GM23248 (cell line): Measurements from ENCODE around the gene DDIAS.

Experiments
- EZH2 ChIP-seq: fragments of 200-600 bp; sonication (generic); IDR thresholded peaks from 2 replicates; pipeline ENCODE4 v1.6.1; 2018; ENCODE audit warnings: antibody characterized with exemption, mild to moderate bottlenecking; ENCODE audit not compliant: insufficient read depth, poor library complexity, severe bottlenecking
- EZH2phosphoT487 ChIP-seq: fragments of 200-600 bp; sonication (generic); IDR thresholded peaks from 2 replicates; pipeline ENCODE4 v1.6.1; 2018; ENCODE audit warnings: antibody characterized with exemption, moderate library complexity, mild to moderate bottlenecking, low read depth; ENCODE audit not compliant: insufficient read depth

GRCh38 chr11:82872377-82873150, 29.0 kb upstream of the DDIAS start:
- TF ChIP-seq EZH2phosphoT487 = no peak
- TF ChIP-seq EZH2 = no peak
